GM18520 (cell line): ENCODE results near the gene SCNN1B.
"Not testable (repeated sequence)": the region's sequence is repeated elsewhere in the genome, so short reads cannot be mapped to it uniquely, and the experiment has no call there.

Experiments
- ATAC-seq: cut with Tn5 transposase; IDR thresholded peaks from one replicate; pipeline ENCODE4 v1.9.1; 2021; ENCODE audit not compliant: unreplicated experiment

The SCNN1B gene

GRCh38 chr16:23353440-23353839, 51.3 kb downstream of the SCNN1B start:
- ATAC-seq, result no peak

GRCh38 chr16:23354246-23354645, 52.1 kb downstream of the SCNN1B start:
- ATAC-seq, result no peak

DNA sequence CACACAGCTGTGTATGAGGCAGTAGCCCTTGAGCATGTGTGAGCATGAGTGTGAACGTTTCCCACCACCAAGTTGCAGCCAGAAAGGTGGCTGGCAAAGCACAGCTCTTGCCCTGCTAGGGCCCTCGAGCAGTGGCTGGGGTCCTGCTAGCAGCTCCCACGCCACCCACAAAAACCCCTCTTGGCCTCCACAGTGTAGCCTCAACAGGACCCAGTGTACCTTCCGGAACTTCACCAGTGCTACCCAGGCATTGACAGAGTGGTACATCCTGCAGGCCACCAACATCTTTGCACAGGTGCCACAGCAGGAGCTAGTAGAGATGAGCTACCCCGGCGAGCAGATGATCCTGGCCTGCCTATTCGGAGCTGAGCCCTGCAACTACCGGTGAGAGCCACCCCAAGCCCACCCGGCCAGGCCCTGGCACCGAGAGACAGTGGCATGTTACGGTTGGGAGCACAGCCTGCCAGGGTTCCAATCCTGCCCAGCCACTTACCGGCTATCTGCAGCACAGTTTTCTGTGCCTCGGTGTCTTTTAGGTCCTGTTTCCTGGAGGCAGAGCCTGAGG, 53.1 kb downstream of the SCNN1B start:
- ATAC-seq, result no peak

GRCh38 chr16:23356941-23357340, 54.8 kb downstream of the SCNN1B start:
- no peak for ATAC-seq

DNA sequence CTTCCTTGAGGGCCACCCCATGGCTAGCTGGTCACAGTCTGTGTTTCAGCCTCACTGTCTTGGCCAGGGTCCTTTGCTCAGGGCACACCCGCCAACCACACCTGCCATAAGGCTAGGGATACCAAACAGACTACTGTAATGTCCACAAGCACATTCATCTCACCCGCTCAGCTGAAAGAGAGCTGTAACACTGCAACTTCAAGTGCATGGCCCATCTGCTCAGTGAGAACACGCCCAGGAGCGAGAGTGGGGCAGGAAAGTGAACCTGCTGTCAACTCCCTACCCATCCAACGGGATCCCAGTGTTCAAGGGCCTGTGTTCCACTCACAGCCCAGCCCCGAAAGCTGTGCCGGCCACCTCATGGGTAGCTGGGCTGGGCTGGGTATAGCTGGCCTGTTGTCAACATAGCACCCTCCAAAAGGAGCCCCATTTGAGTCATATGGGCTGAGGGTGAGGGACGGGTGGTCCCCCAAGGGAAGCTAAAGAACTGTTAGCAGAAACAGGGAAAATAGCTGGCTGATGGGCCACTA, 55.7 kb downstream of the SCNN1B start:
- ATAC-seq, result no peak

DNA sequence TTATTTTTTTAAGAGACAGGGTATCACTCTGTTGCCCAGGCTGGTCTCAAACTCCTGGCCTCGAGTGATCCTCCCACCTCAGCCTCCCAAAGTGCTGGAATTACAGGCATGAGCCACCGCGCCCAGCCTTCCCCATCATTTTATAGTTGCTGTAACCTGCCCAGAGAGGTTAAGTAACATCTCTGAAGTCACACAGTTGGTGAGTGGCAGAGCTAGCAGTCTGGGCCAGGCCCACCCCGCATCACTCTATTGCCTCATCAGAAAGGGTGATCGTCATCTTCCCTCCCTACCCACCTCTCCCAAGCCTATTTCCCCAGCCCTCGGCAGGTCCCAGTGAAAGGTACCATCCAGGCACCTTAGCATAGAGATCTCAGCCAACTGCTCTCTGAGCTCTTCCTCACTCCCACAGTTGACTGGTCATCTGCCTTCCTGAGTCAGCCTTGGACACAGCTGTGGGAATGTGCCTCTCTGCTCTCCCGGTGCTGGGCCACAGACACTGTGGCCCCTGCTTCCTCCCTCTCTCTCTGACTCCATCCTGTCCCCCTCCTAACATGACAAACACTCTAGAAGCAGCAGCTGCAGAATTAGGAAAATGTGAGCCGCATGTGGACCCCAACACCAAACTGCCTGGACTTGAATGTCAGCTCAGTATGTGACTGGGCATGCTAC, 57.1 kb downstream of the SCNN1B start:
- no peak for ATAC-seq

- ATAC-seq, result no peak
Measured at GRCh38 chr16:23362460-23363317, 60.6 kb downstream of the SCNN1B start.

DNA sequence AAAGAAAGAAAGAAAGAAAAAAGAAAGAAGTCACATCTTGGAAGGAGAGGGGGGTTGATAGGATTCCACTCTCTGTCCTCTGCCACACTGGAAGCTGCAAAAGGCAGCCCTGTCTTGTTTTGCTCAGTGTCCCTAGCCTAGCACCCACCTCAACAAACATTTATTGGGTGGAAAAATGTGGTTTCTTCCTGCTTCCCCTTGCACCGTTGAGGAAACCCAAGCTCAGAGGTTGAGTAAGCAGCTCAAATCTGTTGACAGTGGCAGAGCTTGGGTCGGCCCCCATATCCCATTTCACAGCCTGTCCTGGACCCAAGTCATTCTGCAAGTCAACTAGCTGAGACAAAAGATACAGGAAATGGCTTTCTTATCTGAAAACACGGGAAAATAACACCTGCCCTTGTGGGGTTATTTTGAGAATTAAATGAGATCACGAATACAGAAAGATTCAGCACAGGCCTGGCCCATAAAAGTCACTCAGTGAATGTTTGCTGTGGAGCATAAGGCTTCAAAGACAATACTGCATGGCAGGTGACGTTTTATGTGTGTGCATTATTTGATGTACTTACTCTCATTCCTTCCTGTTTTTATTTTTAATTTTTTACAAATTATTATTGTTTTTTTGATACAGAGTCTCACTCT, 63.6 kb downstream of the SCNN1B start:
- no peak for ATAC-seq

DNA sequence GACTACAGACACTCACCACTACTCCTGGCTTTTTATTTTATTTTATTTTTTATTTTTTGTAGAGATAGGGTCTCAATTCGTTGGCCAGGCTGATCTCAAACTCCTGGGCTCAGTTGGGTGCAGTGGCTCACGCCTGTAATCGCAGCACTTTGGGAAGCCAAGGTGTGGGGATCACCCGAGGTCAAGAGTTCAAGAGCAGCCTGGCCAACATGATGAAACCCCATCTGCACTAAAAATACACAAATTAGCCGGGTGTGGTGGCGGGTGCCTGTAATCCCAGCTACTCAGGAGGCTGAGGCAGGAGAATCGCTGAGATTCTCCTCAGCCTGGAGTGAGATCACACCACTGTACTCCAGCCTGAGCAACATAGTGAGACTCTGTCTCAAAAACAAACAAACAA, 64.2 kb downstream of the SCNN1B start:
- ATAC-seq, result not testable (repeated sequence)

DNA sequence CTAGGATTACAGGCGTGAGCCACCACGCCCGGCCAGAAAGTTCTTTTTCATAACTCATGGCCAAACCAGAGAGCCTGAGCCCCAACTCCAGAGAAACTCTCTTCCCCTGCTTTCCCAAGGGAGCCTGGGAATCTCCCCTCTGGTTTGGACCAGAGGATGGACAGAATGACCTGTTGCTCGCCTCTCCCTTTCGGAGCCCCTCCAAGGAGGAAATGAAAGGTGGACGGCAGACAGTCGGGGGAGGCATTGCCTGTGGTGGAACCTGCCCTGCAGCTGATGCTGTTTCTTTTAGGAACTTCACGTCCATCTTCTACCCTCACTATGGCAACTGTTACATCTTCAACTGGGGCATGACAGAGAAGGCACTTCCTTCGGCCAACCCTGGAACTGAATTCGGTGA, 65.5 kb downstream of the SCNN1B start:
- ATAC-seq, result no peak

GRCh38 chr16:23367988-23368387, 65.9 kb downstream of the SCNN1B start:
- ATAC-seq, result no peak

DNA sequence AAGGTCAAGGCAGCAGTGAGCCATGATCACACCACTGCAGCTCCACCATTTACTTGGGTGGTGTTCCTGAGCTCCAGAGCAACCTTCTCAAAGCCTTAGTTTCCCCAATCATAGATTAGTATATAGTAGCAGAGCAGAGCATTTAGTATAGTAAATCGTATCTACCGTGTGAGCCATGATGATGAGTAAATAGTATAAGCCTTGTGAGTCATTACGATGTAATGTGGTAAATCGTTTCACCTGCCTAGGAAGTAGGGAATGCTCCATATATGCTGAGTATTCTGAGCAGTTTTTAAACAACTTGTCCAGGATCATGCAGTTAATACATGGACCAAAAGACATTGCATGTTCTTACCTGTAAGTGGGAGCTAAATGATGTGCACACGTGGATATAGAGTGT, 66.4 kb downstream of the SCNN1B start:
- ATAC-seq, result no peak

GRCh38 chr16:23369416-23369815, 67.3 kb downstream of the SCNN1B start:
- no peak for ATAC-seq

GRCh38 chr16:23371368-23371767, 69.3 kb downstream of the SCNN1B start:
- ATAC-seq, result no peak

DNA sequence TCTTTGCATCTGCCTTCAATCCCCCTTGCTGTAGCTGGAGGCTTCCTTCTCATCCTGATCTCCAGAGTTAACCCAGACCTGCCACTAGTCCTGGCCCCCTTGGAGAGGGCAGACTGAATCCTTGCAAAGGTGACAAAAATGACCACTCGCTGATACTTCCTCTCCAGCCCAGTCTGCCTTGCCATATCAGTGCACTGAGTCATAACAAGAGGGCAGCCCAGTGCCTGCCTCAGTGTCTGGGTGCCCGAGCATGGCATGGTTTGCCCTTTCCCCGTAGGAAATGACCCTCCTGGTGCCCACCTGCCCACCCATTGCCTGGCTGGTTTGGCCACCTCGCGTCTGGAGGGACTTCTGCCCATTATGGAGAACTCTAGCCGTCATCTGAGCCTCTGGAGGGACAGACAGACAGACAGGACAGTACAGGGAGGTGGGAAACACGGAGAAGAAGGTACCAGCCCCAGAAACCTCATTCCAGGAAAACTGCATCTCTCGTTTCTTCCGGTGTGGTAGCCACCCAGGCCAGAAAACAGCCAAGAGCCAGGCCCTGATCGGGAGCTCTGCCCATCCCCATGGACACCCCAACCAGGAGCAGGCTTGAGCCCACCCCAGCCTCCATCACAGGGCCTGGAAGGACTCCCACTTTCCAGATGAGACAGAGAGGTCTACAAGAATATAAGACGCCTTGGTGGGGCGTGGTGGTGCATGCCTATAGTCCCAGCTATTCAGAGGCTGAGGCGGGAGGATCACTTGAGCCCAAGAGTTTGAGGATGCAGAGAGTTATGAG, 71.5 kb downstream of the SCNN1B start:
- no peak for ATAC-seq

DNA sequence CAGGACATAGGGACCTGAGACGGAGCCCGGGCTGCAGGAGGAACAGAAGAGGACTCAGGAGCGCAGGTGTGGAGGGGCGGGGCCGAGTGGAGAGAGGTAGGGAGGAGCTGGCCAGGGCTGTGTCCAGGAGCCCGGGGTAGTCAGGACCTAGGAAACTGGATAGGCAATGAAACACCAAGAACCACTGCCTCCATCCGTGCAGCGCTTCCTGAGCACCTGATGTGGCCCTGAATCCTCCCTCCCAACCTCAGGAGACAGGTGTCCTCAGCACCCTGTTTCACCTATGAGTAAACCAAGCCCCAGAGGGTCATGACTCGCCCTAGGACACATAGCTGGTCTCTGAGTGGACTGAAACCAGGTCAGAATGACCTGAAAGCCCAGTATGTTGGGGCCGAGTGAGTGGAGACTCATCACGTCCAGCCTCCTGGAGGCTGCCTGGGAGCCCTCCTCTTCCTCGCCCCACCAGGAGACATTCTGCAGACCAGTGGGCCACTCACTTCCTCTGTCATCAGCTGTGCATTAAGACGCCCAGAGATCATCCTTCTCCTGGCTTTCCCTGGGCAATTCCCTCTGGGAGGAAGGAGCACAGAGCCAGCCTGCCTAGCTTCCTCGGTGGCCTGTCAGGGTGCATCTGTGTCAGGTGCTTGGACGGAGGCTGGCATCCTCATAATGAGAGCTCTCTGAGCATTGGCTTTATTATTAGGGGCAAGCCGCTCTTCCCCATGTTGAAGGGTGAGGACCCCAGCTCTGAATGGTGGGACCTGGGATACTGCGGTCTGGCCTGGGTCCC, 72.8 kb downstream of the SCNN1B start:
- no peak for ATAC-seq

- ATAC-seq, result no peak
Measured at GRCh38 chr16:23375643-23376042, 73.5 kb downstream of the SCNN1B start.

- no peak for ATAC-seq
Measured at GRCh38 chr16:23377071-23377931, 75.2 kb downstream of the SCNN1B start.

- no peak for ATAC-seq
Measured at GRCh38 chr16:23378256-23378655, 76.2 kb downstream of the SCNN1B start.
